RCC 7860 (cell line): Measurements from ENCODE around the gene CHMP6.

Experiments used
- DNase-seq: peaks from one replicate; pipeline ENCODE4 v3.0.0-alpha.2; 2015; ENCODE audit warnings: low spot score
- FAIRE-seq: peaks from 2 replicates; lab custom pipeline; 2012; peaks lifted over from hg19 to GRCh38; lab: Jason Lieb, UNC

Gene CHMP6

GRCh38 chr17:80970762-80971703 lies 20.6 kb upstream of the CHMP6 start:
- FAIRE-seq (no peak), DNase-seq (no peak)

GRCh38 chr17:80971704-80972304 lies 19.8 kb upstream of the CHMP6 start:
- DNase-seq (no peak), FAIRE-seq (no peak)

GRCh38 chr17:80976701-80977100 lies 14.9 kb upstream of the CHMP6 start:
- DNase-seq, result no peak
- no peak for FAIRE-seq

GRCh38 chr17:80977172-80977571 lies 14.5 kb upstream of the CHMP6 start:
- DNase-seq (no peak), FAIRE-seq (no peak)

GRCh38 chr17:80978499-80979497 lies 12.8 kb upstream of the CHMP6 start:
- FAIRE-seq (no peak), DNase-seq (no peak)

- no peak for FAIRE-seq
- no peak for DNase-seq
Measured at GRCh38 chr17:80979547-80980378, 11.9 kb upstream of the CHMP6 start.

- FAIRE-seq (no peak), DNase-seq (peak; percentile 37)
Measured at GRCh38 chr17:80980397-80981061, 11.1 kb upstream of the CHMP6 start.

GRCh38 chr17:80981062-80981902 lies 10.4 kb upstream of the CHMP6 start:
- FAIRE-seq, result no peak
- no peak for DNase-seq

- DNase-seq (no peak), FAIRE-seq (no peak)
Measured at GRCh38 chr17:80981929-80982425, 9.7 kb upstream of the CHMP6 start.

GRCh38 chr17:80982426-80982974 lies 9.1 kb upstream of the CHMP6 start:
- FAIRE-seq (no peak), DNase-seq (no peak)

- DNase-seq (no peak), FAIRE-seq (no peak)
Measured at GRCh38 chr17:80983545-80983944, 8.1 kb upstream of the CHMP6 start.

- no peak for FAIRE-seq
- DNase-seq, result peak; percentile 71
Measured at GRCh38 chr17:80984749-80985148, 6.9 kb upstream of the CHMP6 start.

- DNase-seq (no peak), FAIRE-seq (no peak)
Measured at GRCh38 chr17:80986046-80986445, 5.6 kb upstream of the CHMP6 start.

GRCh38 chr17:80986816-80987475 lies 4.7 kb upstream of the CHMP6 start:
- DNase-seq, result no peak
- no peak for FAIRE-seq

GRCh38 chr17:80987941-80988461 lies 3.6 kb upstream of the CHMP6 start:
- no peak for DNase-seq
- FAIRE-seq, result no peak

GRCh38 chr17:80989586-80989913 lies 2.1 kb upstream of the CHMP6 start:
- FAIRE-seq (no peak), DNase-seq (no peak)

- DNase-seq (no peak), FAIRE-seq (no peak)
Measured at GRCh38 chr17:80990921-80991644, 558 bp upstream of the CHMP6 start.
